ENCODE data around the gene XRCC1. TPM values are rescaled to one million over a fixed set of nuclear protein-coding genes. Genes with fewer than 3 reads are reported as not detected.

The XRCC1 gene
- total RNA-seq, 1 experiment from 2014 or later: 45.1 TPM

DNA sequence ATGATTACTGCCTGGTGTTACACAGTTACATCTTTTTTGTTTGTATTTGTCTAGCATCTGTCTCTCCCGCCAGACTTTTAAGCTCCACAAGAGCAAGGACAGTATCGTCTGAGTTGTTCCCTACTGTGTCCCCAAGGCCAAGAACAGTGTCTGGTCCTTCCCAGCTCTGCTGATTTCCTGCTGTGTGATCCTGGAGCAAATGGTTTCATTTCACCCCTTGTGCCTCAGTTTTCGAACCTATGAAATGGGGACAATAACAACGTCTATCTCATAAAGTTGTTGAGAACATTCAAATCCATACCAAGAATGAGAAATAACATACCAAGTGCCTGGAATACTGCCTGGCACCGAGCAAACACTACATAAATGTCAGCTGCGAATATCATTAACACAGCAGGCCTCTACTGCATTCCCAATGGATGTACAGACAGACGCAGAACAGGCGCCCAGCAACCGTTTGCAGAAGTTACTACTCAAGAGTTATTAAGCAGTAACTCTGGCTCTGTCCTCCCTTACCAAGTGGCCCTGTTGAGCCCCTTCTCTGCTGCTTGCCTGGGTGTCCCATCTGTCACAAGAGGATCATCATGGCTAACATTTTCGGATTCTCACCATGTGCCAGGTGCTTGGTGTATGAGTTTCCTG is 11.4 kb downstream of the XRCC1 start:
- ChIA-PET CTCF (no interaction called here), POLR2A (ENCODE audit: unreplicated experiment) (no interaction called here)
- no peaks in the 10 kb centered on the region for H3K27me3 ChIP-seq (ENCODE audit: insufficient read depth, low read depth)
- TF ChIP-seq EZH2 (IDR thresholded peaks at IDR 0.05; ENCODE audit: low read depth): no peak
- TF ChIP-seq, protein P1, sequence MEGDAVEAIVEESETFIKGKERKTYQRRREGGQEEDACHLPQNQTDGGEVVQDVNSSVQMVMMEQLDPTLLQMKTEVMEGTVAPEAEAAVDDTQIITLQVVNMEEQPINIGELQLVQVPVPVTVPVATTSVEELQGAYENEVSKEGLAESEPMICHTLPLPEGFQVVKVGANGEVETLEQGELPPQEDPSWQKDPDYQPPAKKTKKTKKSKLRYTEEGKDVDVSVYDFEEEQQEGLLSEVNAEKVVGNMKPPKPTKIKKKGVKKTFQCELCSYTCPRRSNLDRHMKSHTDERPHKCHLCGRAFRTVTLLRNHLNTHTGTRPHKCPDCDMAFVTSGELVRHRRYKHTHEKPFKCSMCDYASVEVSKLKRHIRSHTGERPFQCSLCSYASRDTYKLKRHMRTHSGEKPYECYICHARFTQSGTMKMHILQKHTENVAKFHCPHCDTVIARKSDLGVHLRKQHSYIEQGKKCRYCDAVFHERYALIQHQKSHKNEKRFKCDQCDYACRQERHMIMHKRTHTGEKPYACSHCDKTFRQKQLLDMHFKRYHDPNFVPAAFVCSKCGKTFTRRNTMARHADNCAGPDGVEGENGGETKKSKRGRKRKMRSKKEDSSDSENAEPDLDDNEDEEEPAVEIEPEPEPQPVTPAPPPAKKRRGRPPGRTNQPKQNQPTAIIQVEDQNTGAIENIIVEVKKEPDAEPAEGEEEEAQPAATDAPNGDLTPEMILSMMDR (conservative IDR thresholded peaks at IDR 0.05): no peak
- H2AFZ ChIP-seq: no peak overlapping the region
- no peaks in the 10 kb centered on the region for H3K36me3 ChIP-seq (ENCODE audit: low read depth)
- BruUV-seq (replicated peaks): no TSS peak
- no peak overlapping the region for H3K27ac ChIP-seq
- H3K4me1 ChIP-seq (replicated peaks; ENCODE audit: insufficient read depth): no peaks in the 10 kb centered on the region
- no peaks in the 10 kb centered on the region for H3K79me2 ChIP-seq (ENCODE audit: low read depth)
- no peaks in the 10 kb centered on the region for H3K9me3 ChIP-seq (ENCODE audit: insufficient read depth, low read depth)
- no peak overlapping the region for H3K4me2 ChIP-seq
- H3K9me2 ChIP-seq (ENCODE audit: insufficient read depth): no peaks in the 10 kb centered on the region
- H3K4me3 ChIP-seq: no peak overlapping the region
- DNase-seq: no peak
- intact Hi-C loops (cut with micrococcal nuclease; ENCODE audit: unreplicated experiment): no loop called here
- H3F3A ChIP-seq (ENCODE audit: insufficient read depth, low read depth): peaks cover 8% of the 10 kb centered on the region; the same call in 1 of the 2 replicates
- H4K20me1 ChIP-seq (ENCODE audit: insufficient read depth): no peaks in the 10 kb centered on the region; the same call in 1 of the 2 replicates

DNA sequence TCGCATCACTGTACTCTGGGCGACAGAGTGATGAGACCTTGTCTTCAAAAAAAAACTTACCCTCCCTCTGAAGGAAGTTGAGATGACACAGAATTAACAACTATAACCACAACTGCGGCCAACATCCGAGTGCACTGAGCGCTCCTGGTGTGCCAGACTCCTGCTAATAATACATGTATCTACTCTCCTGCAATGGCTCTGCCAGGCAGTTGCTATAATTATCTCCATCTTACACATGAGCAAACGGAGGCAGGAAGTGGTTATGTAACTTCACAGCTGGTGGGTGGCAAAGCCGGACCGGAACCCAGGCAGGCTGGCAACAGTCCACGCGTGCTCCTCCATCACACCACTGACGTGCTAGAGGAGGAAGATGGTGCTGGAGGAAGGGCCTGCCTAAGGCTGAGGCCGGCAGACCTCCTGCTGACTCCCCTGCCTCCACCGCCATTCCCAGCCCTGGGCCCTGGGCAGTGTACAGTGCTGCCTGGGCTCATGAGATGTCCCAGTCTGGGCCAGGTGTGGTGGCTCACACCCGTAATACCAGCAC is 12.6 kb downstream of the XRCC1 start:
- DNase-seq: no peak
- BruUV-seq (replicated peaks): no TSS peak

DNA sequence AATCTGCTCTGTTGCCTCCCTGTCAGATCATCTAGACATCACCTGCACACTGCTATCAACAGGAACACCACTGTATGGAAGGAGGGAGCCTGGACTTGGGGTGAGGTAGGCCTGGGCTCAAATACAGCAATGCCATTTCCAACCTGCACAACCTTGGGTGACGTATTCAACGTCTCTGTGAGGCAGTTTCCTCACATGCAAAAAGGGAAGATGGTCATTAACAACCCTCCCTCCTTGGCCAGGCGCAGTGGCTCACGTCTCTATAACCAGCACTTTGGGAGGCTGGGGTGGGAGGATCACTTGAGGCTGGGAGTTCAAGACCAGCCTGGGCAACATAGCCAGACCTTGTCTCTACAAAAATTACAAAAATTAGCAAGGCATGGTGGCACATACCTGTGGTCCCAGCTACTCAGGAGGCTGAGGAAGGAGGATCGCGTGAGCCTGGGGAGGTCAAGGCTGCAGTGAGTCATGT is 13.1 kb downstream of the XRCC1 start:
- peaks cover 13% of the 10 kb centered on the region; the same call in 1 of the 2 replicates for H3F3A ChIP-seq (ENCODE audit: insufficient read depth, low read depth)
- H3K9me2 ChIP-seq (ENCODE audit: insufficient read depth): no peaks in the 10 kb centered on the region
- H3K36me3 ChIP-seq (ENCODE audit: low read depth): no peaks in the 10 kb centered on the region
- H4K20me1 ChIP-seq (ENCODE audit: insufficient read depth): no peaks in the 10 kb centered on the region; the same call in 1 of the 2 replicates
- intact Hi-C loops (cut with micrococcal nuclease; ENCODE audit: unreplicated experiment): no loop called here
- no peak overlapping the region for H2AFZ ChIP-seq
- no peak overlapping the region for H3K4me3 ChIP-seq
- no peaks in the 10 kb centered on the region for H3K79me2 ChIP-seq (ENCODE audit: low read depth)
- no peak for TF ChIP-seq EZH2 (IDR thresholded peaks at IDR 0.05; ENCODE audit: low read depth)
- TF ChIP-seq, protein P1 (conservative IDR thresholded peaks at IDR 0.05): no peak
- DNase-seq: no peak
- H3K4me2 ChIP-seq: no peak overlapping the region
- CTCF ChIA-PET: no interaction called here
- no peaks in the 10 kb centered on the region for H3K9me3 ChIP-seq (ENCODE audit: insufficient read depth, low read depth)
- no peak overlapping the region for H3K27ac ChIP-seq
- no peaks in the 10 kb centered on the region for H3K27me3 ChIP-seq (ENCODE audit: insufficient read depth, low read depth)
- H3K4me1 ChIP-seq (replicated peaks; ENCODE audit: insufficient read depth): no peaks in the 10 kb centered on the region
- BruUV-seq (replicated peaks): no TSS peak
- POLR2A ChIA-PET (ENCODE audit: unreplicated experiment): no interaction called here

More for the DNA sequence above, 12.6 kb downstream of the XRCC1 start:
- Histone ChIP-seq H4K20me1 (ENCODE audit: insufficient read depth) (no peaks in the 10 kb centered on the region; the same call in 1 of the 2 replicates), H3F3A (ENCODE audit: insufficient read depth, low read depth) (peaks cover 12% of the 10 kb centered on the region; the same call in 1 of the 2 replicates), H3K79me2 (ENCODE audit: low read depth) (no peaks in the 10 kb centered on the region), H3K9me2 (ENCODE audit: insufficient read depth) (no peaks in the 10 kb centered on the region), H3K4me2 (no peak overlapping the region), H2AFZ (no peak overlapping the region), H3K4me1 (replicated peaks; ENCODE audit: insufficient read depth) (no peaks in the 10 kb centered on the region), H3K36me3 (ENCODE audit: low read depth) (no peaks in the 10 kb centered on the region), H3K27ac (no peak overlapping the region), H3K9me3 (ENCODE audit: insufficient read depth, low read depth) (no peaks in the 10 kb centered on the region), H3K4me3 (no peak overlapping the region), H3K27me3 (ENCODE audit: insufficient read depth, low read depth) (no peaks in the 10 kb centered on the region)
- POLR2A ChIA-PET (ENCODE audit: unreplicated experiment): no interaction called here
- intact Hi-C loops (cut with micrococcal nuclease; ENCODE audit: unreplicated experiment): no loop called here
- TF ChIP-seq, protein P1 (conservative IDR thresholded peaks at IDR 0.05): no peak
- no peak for TF ChIP-seq EZH2 (IDR thresholded peaks at IDR 0.05; ENCODE audit: low read depth)
- CTCF ChIA-PET: no interaction called here
